HuH-7 (cell line): ENCODE measurements around the gene DENND4A.

Source experiments
- DNase-seq: peaks from one replicate; pipeline ENCODE4 v3.0.0; 2011; ENCODE audit warnings: low spot score

The DENND4A gene

GRCh38 chr15:65792138-65792987 is at the start of gene DENND4A:
Gene DENND4A (minus strand): TSS chr15:65792293. CDS start chr15:65756450, 35,843 bp downstream.
- peak; percentile 93 for DNase-seq

- DNase-seq = no peak
These were observed 49.2 kb upstream of the DENND4A start for GRCh38 chr15:65841121-65841930.

- DNase-seq = no peak
These were observed 47.9 kb upstream of the DENND4A start for GRCh38 chr15:65839985-65840384.

- DNase-seq = no peak
These were observed 47.3 kb upstream of the DENND4A start for GRCh38 chr15:65839354-65839901.

GRCh38 chr15:65837301-65838294 is 45.5 kb upstream of the DENND4A start:
- no peak for DNase-seq

- no peak for DNase-seq
These were observed 44.6 kb upstream of the DENND4A start for GRCh38 chr15:65836665-65837064.

GRCh38 chr15:65835447-65835846 is 43.4 kb upstream of the DENND4A start:
- no peak for DNase-seq

- no peak for DNase-seq
These were observed 42.6 kb upstream of the DENND4A start for GRCh38 chr15:65834603-65835282.

- DNase-seq = no peak
These were observed 41.6 kb upstream of the DENND4A start for GRCh38 chr15:65833501-65834205.

- DNase-seq = peak; percentile 87
These were observed 40.7 kb upstream of the DENND4A start for GRCh38 chr15:65832549-65833364.

- DNase-seq = peak; percentile 36
These were observed 37.2 kb upstream of the DENND4A start for GRCh38 chr15:65829130-65829764.

GRCh38 chr15:65828585-65828984 is 36.5 kb upstream of the DENND4A start:
- DNase-seq = no peak

- no peak for DNase-seq
These were observed 35.0 kb upstream of the DENND4A start for GRCh38 chr15:65827065-65827464.

GRCh38 chr15:65824941-65825544 is 33.0 kb upstream of the DENND4A start:
- no peak for DNase-seq

- peak; percentile 80 for DNase-seq
These were observed 32.1 kb upstream of the DENND4A start for GRCh38 chr15:65824031-65824743.

- no peak for DNase-seq
These were observed 30.2 kb upstream of the DENND4A start for GRCh38 chr15:65822316-65822715.

GRCh38 chr15:65821070-65821469 is 29.0 kb upstream of the DENND4A start:
- DNase-seq = no peak

- no peak for DNase-seq
These were observed 27.5 kb upstream of the DENND4A start for GRCh38 chr15:65819563-65819960.
